ENCODE data around the gene PON2. TPM values are rescaled to one million over a fixed set of nuclear protein-coding genes. Genes with fewer than 3 reads are reported as not detected.

PON2 gene
- total and polyA plus RNA-seq, 2 experiments from 2014 or later, result 273 to 337 TPM

DNA sequence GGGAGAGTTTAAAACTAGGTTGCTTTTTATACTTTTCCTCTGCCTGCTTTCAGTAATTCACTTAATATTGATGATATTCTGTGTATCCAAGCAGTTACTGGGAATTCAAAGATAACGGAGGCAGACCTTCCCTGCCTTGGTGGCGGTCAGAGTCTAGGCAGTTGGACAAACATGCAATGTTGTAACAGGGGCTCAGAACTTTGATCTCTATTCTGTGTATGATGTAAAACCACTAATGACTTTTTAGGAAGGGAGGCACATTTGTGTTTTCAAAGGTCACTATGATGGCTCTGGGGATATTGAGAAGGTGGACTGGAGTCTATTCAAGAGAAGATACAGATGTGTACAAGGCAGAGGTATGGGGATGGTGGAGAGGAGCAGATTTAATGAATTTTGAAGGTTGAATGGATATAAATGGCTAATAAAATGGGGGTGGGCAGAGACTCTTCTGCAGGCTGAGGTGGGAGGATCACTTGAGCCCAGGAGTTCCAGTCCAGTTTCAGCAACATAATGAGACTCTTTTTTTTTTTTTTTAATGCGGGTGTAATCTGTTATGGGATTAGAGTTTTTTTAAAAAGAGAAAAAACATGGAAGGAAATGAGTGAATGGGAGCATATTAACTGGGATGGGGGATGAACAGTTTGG lies 5.7 kb upstream of the PON2 start:
- peaks cover 20% of the 10 kb centered on the region for H3K4me1 ChIP-seq (ENCODE audit: insufficient read depth)
- peak; percentile 40 for DNase-seq (ENCODE audit: low spot score)
- WGBS (ENCODE audit: low lambda C conversion rate, missing lambda C conversion rate), result 44% methylated on average over 3 of the region's 3 CpGs
- no peaks in the 10 kb centered on the region for H3K9me3 ChIP-seq (ENCODE audit: low read depth)
- H3K79me2 ChIP-seq, result no peaks in the 10 kb centered on the region
- H2AFZ ChIP-seq, result no peak overlapping the region
- TF ChIP-seq, protein P1, sequence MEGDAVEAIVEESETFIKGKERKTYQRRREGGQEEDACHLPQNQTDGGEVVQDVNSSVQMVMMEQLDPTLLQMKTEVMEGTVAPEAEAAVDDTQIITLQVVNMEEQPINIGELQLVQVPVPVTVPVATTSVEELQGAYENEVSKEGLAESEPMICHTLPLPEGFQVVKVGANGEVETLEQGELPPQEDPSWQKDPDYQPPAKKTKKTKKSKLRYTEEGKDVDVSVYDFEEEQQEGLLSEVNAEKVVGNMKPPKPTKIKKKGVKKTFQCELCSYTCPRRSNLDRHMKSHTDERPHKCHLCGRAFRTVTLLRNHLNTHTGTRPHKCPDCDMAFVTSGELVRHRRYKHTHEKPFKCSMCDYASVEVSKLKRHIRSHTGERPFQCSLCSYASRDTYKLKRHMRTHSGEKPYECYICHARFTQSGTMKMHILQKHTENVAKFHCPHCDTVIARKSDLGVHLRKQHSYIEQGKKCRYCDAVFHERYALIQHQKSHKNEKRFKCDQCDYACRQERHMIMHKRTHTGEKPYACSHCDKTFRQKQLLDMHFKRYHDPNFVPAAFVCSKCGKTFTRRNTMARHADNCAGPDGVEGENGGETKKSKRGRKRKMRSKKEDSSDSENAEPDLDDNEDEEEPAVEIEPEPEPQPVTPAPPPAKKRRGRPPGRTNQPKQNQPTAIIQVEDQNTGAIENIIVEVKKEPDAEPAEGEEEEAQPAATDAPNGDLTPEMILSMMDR (IDR thresholded peaks at IDR 0.05; ENCODE audit: poor library complexity), result no peak
- H3K9me2 ChIP-seq (replicated peaks; ENCODE audit: insufficient read depth), result no peaks in the 10 kb centered on the region
- no peak overlapping the region for H3K4me3 ChIP-seq
- H3K36me3 ChIP-seq (replicated peaks; ENCODE audit: insufficient read depth, low read depth), result no peaks in the 10 kb centered on the region
- H3K27ac ChIP-seq, result peak overlapping the region; percentile 70
- peak overlapping the region; percentile 47 for H3K4me2 ChIP-seq
- H4K20me1 ChIP-seq (ENCODE audit: insufficient read depth, poor library complexity, severe bottlenecking), result no peaks in the 10 kb centered on the region
- H3K27me3 ChIP-seq, result no peaks in the 10 kb centered on the region

DNA sequence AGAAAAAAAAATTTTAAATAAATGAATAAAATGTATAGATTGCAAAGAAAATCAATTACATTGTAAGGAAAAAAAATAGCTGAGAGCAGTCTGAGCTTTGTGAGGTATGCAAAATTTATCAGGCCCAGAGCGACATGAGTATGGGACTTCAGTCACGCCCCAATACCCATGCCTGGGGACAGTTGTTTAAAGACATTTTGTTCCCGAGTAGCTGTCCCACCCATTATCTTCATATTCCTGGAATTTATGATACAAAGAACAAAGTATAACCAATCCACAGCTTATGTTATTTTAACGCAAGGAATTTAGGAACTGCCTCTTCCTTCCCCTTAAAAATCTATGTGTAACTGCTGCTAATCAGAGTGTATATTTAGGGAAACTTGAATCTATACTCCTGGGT lies 1.6 kb upstream of the PON2 start:
- Histone ChIP-seq H3K9me2 (replicated peaks; ENCODE audit: insufficient read depth) (no peaks in the 10 kb centered on the region), H2AFZ (no peak overlapping the region), H3K4me2 (no peak overlapping the region), H3K9me3 (ENCODE audit: low read depth) (no peaks in the 10 kb centered on the region), H3K79me2 (peaks cover 28% of the 10 kb centered on the region), H3K27me3 (no peaks in the 10 kb centered on the region), H3K4me3 (no peak overlapping the region), H3K36me3 (replicated peaks; ENCODE audit: insufficient read depth, low read depth) (no peaks in the 10 kb centered on the region), H4K20me1 (ENCODE audit: insufficient read depth, poor library complexity, severe bottlenecking) (no peaks in the 10 kb centered on the region), H3K4me1 (ENCODE audit: insufficient read depth) (peaks cover 35% of the 10 kb centered on the region), H3K27ac (no peak overlapping the region)
- DNase-seq (ENCODE audit: low spot score), result no peak
- WGBS (ENCODE audit: low lambda C conversion rate, missing lambda C conversion rate), result 77% methylated on average over 4 of the region's 4 CpGs
- TF ChIP-seq EZH2phosphoT487 (IDR thresholded peaks at IDR 0.05; ENCODE audit: low read depth, severe bottlenecking, unreplicated experiment) (no peak), EZH2 (IDR thresholded peaks at IDR 0.05; ENCODE audit: borderline replicate concordance) (no peak)
- TF ChIP-seq, protein P1 (IDR thresholded peaks at IDR 0.05; ENCODE audit: poor library complexity), result no peak

DNA sequence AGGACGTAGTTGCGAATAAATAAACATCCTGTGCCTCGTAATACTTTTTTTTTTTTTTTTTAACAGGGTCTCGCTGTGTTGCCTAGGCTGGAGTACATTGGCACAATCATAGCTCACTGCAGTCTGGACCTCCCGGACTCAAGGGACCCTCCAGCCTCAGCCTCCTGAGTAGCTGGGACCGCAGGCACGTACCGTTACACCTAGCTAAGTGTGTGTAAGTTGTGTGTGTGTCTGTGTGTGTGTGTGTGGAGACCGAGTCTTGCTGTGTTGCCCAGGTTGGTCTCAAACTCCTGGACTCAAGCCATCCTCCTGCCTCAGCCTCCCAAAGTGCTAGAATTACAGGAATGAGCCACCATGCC lies 573 bp upstream of the PON2 start:
- Histone ChIP-seq H2AFZ (peak overlapping the region; percentile 80), H3K4me3 (peak overlapping the region; percentile 43), H3K4me2 (peak overlapping the region; percentile 76), H3K4me1 (ENCODE audit: insufficient read depth) (peaks cover 36% of the 10 kb centered on the region), H3K79me2 (peaks cover 33% of the 10 kb centered on the region), H3K9me2 (replicated peaks; ENCODE audit: insufficient read depth) (no peaks in the 10 kb centered on the region), H3K27ac (peak overlapping the region; percentile 97), H3K36me3 (replicated peaks; ENCODE audit: insufficient read depth, low read depth) (no peaks in the 10 kb centered on the region), H4K20me1 (ENCODE audit: insufficient read depth, poor library complexity, severe bottlenecking) (no peaks in the 10 kb centered on the region), H3K9me3 (ENCODE audit: low read depth) (no peaks in the 10 kb centered on the region), H3K27me3 (no peaks in the 10 kb centered on the region)
- no peak for DNase-seq (ENCODE audit: low spot score)
- 68% methylated on average over 9 of the region's 9 CpGs for WGBS (ENCODE audit: low lambda C conversion rate, missing lambda C conversion rate)
- no peak for TF ChIP-seq EZH2 (IDR thresholded peaks at IDR 0.05; ENCODE audit: borderline replicate concordance)
- no peak for TF ChIP-seq EZH2phosphoT487 (IDR thresholded peaks at IDR 0.05; ENCODE audit: low read depth, severe bottlenecking, unreplicated experiment)
- TF ChIP-seq, protein P1 (IDR thresholded peaks at IDR 0.05; ENCODE audit: poor library complexity), result no peak

Data from hepatocyte (in vitro differentiated cells).